RPMI7951 (cell line): ENCODE data around the gene PLAAT4. TPM values are rescaled to one million over a fixed set of nuclear protein-coding genes. Genes with fewer than 3 reads are reported as not detected.
"Not testable (repeated sequence)": the region's sequence is repeated elsewhere in the genome, so short reads cannot be mapped to it uniquely, and the experiment has no call there.

Experiments
- DNase-seq: peaks from one replicate; pipeline ENCODE4 v3.0.0-alpha.2; 2012; ENCODE audit warnings: low read depth
- total RNA-seq: library from RNA; depleted of rRNA; stranded (reverse); fragments of >200 nt; shearing (Covaris generic); gene quantifications from 2 replicates; pipeline ENCODE4 v1.2.3, GENCODE V29; 2014; rRNA removed

Gene PLAAT4
- total RNA-seq, 1 experiment from 2014 or later, result 36.3 TPM

DNA sequence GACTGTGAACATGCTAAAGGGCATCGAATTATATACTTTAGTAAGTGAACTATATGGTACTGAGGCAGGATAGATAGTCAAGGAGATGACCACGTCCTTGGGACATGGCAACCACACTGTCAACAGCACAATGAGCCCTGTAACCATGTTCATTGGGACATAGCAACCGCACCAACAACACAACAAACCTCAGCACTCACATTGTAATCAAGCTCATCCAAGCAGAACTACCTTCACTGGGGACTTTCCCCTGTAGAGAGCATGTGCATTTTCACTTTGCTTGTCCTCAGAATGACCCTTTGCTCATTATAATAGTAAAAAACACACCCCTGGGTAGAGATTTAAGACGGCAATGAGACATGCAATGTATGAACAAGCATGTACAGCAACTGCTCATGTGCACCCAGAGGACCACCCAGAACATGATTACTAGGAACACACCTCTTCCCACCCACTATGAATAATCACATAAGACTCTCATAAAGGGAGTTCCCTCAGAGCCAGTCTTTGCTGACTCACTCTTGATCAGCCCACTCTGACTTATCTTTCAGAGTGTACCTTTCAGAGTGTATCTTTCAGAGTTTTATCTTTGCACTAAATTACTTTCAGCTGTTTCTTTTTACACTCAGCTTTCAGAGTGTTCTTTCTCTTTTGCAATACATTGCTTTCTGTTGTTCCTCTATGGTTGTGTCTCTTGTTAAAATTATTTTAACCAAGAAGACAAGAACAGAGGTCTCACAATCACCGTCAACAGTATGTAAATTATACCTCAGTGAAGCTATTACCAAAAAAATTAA lies 30.6 kb downstream of the PLAAT4 start:
- peak; percentile 84 for DNase-seq

DNA sequence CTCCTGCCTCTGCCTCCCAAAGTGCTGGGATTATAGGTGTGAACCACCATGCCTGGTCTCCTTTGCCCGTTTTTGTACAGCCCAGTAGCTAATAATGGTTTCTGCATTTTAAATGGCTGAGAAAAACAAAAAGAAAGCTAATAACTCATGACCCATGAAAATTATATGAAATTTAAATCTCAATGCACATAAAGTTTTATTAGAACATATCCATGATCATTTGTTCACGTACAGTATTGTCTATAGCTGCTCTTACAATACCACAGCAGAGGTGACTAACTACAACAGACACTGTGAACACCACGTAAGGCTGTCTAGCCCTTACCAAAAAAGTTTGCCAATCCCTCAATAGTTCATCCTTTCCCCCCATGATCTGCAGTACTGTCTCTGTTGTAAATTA lies 33.0 kb downstream of the PLAAT4 start:
- DNase-seq, result no peak

DNA sequence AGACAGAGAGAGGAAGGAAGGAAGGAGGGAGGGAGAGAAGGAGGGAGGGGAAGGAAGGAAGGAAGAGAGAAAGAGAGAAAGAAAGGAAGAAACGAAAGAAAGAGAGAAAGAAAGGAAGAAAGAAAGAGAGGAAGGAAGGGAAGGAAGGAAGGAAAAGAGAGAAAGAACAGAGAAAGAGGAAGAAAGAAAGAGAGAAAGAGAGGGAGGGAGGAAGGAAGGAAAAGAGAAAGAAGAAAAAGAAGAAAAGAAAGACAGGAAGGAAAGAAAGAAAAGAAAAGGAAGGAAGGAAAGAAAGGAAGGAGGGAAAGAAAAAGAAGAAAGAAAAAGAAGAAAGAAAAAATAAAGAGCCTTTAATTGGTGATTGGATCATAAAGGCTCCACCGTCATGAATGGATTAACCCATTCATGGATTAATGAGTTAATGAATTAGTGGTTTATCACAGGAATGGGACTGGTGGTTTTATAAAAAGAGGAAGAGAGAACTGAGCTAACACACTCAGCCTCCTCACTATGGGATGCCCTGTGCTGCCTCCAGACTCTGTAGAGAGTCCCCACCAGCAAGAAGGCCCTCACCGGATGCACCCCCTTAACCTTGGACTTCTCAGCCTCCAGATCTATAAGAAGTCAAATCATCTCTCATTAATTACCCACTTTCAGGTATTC lies 35.5 kb downstream of the PLAAT4 start:
- no peak for DNase-seq

DNA sequence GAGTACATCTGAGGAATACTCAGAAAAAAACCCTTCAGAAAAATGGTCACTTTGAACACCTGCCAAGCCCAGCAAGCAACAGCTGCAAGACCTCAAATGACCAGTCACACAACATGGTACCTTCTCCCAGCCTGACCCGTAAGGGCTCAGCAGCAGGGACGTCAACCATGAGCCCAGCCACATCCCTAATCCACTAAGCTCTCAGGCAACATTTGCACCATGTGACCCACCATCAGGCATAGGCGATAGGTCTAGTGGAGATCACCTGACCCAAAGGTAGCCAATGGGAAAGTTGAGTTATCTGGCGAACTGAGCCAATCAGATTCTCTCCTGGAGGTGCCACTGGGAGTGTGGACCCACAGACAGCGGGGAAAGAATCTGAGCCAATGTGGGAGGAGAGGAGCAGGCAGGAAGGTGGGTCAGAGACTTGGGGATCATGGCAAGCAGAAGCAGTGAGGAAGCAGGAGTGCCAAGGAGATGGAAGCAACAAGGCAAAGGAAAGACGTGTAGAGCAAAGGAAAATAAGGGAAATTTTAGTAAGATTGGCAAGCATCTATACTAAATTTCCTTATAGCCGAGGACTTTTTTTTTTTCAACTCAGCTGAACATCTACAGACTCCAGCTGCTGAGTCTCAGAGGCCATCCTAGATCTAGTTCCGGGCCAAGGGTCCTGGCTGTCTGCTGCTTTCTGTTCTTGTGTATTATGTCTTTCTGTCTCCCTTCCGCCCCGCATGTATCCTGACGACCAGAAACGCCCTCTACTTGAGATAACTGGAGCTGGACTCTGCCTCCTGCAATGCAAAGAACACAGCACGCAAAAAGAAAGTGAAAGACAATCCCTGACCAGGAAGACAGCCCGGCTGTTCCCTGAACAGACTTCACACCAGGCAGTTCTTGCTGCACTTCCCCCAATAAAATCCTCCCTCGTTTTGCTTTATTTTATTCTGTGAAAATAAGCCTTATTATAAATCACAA lies 37.6 kb downstream of the PLAAT4 start:
- DNase-seq, result peak; percentile 80

DNA sequence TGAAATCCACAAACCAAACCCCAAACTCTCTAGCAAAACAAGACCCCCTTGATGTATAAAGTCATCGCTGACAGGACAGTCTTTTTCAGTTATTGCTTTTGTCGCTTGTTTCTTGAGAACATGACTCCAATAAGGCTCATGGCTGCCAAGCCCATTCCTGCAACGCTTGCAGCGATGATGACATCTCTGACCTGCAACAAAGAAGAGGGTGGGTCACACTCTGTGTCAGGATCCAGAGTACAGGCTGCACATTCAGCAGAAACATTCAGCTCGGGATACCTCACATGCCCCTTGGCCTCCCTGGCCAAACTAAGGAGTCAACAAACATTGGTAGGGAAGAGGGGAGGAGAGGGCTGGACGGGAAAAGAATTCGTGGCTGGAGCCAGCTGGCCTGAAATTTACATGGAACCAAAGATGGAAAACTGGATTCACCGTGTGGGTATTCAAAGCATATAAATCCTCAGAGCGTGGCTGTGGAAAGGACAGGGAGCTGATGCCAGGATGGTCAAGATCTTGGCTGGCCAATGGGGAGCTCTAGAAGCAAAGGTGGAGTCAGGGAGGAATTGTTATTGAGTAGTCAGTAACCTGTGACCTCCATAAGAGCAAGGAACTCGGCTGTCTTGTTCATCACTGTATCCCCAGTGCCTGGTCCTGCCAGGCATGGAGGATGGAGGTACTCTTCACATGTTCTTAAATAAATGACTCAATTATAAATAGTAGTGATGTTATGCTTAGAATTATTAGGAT lies 38.4 kb downstream of the PLAAT4 start:
- no peak for DNase-seq

DNA sequence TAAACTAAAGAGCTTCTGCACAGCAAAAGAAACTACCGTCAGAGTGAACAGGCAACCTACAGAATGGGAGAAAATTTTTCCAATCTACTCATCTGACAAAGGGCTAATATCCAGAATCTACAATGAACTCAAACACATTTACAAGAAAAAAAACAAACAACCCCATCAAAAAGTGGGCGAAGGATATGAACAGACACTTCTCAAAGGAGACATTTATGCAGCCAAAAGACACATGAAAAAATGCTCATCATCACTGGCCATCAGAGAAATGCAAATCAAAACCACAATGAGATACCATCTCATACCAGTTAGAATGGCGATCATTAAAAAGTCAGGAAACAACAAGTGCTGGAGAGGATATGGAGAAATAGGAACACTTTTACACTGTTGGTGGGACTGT lies 42.3 kb downstream of the PLAAT4 start:
- not testable (repeated sequence) for DNase-seq

DNA sequence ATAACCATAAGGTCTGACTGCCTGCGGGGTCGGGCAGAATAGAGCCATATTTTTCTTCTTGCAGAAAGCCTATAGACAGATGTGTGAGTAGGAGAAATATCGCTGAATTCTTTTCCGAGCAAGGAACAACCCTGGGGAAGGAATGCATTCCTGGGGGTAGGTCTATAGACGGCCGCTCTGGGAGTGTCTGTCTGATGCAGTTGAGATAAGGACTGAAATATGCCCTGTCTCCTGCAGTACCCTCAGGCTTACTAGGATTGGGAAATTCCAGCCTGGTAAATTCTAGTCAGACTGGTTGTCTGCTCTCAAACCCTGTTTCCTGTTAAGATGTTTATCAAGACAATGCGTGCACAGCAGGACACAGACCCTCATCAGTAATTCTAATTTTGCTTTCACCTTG lies 44.6 kb downstream of the PLAAT4 start:
- not testable (repeated sequence) for DNase-seq

DNA sequence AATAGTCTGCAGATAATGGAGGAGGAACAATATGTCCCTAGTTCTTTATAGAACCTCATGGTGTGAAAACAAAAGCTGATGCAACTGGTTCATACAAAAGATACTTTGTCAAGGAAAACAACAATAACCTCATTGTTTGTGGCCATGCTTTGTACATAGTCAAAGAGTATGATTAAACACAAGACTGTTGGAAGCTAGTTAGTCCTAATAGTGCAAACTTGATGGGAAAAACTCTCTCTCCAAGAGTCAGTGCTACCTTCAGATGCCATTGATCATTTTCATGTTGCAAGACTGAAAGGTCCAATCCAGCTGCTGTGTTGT lies 46.7 kb downstream of the PLAAT4 start:
- no peak for DNase-seq

DNA sequence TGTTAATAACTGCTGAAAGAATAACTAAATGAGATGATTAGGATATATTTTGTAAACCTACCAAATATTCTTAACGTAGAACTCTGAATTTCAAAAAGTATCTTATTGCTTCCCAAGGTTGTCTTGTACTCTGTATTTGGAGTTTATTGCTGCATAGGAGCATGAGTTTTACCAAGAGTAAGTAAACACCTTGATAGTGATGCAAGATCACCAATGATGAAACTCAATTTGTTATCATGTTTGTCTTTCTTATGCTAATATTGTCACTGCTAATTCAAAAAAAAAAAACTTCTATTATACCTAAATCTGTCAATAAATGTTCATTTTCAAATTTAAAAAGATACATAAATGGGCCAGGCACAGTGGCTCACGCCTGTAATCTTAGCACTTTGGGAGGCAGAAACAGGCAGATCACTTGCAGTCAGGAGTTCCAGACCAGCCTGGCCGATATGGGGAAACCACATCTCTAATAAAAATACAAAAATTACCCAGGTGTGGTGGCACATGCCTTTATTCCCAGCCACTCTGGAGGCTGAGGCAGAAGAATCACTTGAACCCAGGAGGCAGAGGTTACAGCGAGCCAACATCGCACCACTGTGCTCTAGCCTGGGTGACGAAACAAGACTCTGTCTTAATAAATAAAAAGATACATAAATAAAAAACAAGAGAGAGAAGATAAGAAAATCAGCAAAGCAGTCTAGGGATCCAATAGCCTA lies 50.0 kb downstream of the PLAAT4 start:
- no peak for DNase-seq

DNA sequence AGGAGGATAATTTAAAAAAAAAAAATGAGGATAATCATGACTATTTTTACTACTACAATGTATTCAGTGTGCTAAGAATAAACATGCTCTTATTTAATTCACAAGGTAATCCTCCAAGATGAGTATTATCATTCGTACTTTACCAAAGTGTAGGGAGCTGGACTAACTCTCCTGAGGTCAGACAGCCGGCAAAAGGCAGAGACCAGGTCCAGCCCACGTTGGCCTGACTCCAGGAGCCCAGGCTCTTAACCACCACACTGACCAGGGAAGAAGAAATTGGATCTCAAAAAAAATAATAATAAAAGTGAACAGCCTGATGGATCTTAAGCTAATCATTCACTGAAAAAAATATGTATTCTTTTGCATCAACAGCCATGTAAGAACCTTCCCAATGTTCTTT lies 52.4 kb downstream of the PLAAT4 start:
- no peak for DNase-seq

DNA sequence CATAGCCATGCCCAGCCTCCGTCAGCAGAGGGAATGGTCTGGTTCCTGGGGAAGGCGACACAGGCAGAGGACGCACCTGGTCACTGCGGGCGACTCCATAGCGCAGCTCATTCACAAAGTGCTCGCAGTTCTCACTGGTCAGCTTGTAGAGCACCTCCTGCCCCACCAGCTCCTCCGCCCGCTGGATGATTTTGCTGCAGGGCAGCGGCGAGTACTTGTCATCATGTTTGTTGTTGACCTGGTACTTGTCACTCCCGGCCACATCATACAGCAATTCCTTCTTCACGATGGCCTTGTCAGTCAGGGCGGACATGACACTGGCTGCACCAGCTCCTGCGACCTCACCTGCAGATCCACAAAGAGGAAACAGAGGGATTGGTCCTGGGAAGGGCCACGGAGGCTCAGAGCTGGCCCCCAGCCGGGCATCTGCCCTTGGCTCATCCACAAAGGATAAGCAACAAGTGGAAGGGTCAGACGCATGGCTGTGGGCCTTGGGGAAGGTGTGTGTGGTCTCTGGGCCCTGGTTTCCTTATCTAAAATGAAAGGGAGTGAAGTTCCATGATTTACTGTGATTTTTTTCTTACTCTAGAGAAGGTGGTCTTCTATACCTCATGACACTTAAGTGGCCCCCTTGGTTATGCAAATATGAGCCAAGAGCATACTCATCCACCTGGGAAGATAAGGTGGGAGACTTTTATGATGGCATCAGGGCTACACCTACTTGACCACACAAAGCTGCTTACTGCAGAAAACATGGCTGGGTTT lies 53.6 kb downstream of the PLAAT4 start:
- no peak for DNase-seq

DNA sequence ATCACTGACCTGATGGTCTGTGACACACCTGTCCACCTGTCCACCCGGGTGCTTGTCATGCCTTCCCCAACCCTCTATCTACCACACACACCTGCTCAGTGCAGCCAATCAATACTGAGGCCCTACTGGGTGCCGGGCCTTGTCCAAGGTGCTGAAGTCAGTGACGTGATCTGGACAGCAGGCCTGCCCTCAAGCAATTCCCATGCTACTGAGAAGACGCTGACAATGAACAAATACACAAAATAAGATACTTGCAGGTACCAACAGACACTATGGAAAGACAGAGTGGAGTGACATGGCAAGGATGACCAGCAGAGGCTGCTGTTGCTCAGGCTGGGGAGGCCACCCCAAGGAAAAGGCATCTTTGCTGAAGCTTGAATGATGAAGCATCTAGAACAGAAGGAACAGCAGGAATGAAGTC lies 56.4 kb downstream of the PLAAT4 start:
- DNase-seq, result peak; percentile 19

DNA sequence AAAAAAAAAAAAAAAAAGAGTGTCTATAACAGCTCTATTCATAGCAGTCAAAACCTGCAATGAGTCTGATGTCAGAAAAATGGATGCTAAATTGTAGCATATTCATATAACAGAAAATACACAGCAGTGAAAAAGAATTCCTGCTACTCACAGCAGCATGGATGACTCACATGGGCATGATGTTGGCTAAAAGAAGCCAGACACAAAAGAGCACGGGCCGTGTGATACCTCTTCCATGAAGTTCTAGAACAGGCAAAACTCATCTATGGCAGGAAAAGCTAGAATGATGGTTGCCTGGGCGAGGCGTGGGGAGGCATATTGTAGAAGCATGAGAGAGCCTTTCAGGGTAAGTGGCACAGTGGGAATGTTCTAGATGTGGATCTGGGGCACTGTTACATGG lies 58.7 kb downstream of the PLAAT4 start:
- no peak for DNase-seq

Other genes starting within 250 kb of the PLAAT4 start
- not detected in 2 replicates for gene SLC22A9, start 167.0 kb upstream of the PLAAT4 start, total RNA-seq
- gene PLAAT5, start 45.6 kb upstream of the PLAAT4 start, total RNA-seq, result not detected in 2 replicates
- 0.12 TPM in 1 of 2 replicates, not detected in the other for gene LGALS12, start 30.7 kb upstream of the PLAAT4 start, total RNA-seq
- not detected in 2 replicates for gene PLAAT2, start 26.6 kb downstream of the PLAAT4 start, total RNA-seq
- 7.3 and 8.8 TPM in 2 replicates for gene PLAAT3, start 77.6 kb downstream of the PLAAT4 start, total RNA-seq
- 128 and 139 TPM in 2 replicates for gene ATL3, start 134.6 kb downstream of the PLAAT4 start, total RNA-seq
- 109 and 114 TPM in 2 replicates for gene RTN3, start 144.7 kb downstream of the PLAAT4 start, total RNA-seq
- gene ZFTA, start 232.0 kb downstream of the PLAAT4 start, total RNA-seq, result 6.0 and 8.0 TPM in 2 replicates